Globus pallidus (tissue), 1 donor: Measurements from ENCODE around the gene TMEM248.
A peak's percentile ranks its signal among the peaks of the same experiment; 100 is the strongest.
"Not testable (repeated sequence)": the region's sequence is repeated elsewhere in the genome, so short reads cannot be mapped to it uniquely, and the experiment has no call there.

Experiments used
- DNase-seq: peaks from one replicate; pipeline ENCODE4 v3.0.0-alpha.2; 2015; ENCODE audit warnings: low spot score

Gene TMEM248

GRCh38 chr7:67000601-67001258 lies 79.7 kb downstream of the TMEM248 start:
- DNase-seq, result peak; percentile 11

GRCh38 chr7:67004145-67004544 lies 83.1 kb downstream of the TMEM248 start:
- not testable (repeated sequence) for DNase-seq

GRCh38 chr7:67006965-67007364 lies 85.9 kb downstream of the TMEM248 start:
- DNase-seq, result no peak
